Bronchial epithelial cell (primary cell): ENCODE data around the gene MAEA. TPM values are rescaled to one million over a fixed set of nuclear protein-coding genes. Genes with fewer than 3 reads are reported as not detected.

Experiments used
- DNase-seq: peaks from one replicate; pipeline ENCODE4 v3.0.0-alpha.2; 2010; ENCODE audit warnings: low read depth
- FAIRE-seq: peaks from 2 replicates; lab custom pipeline; 2011; peaks lifted over from hg19 to GRCh38; lab: Jason Lieb, UNC
- H3K27me3 ChIP-seq: 2 replicates; pipeline ENCODE4 v1.5.1; 2011; ENCODE audit warnings: low read length; ENCODE audit not compliant: control insufficient read depth, insufficient read depth
- H3K36me3 ChIP-seq: 2 replicates; pipeline ENCODE4 v1.5.1; 2011; ENCODE audit warnings: low read length; ENCODE audit not compliant: control insufficient read depth, insufficient read depth
- H3K4me3 ChIP-seq: 2 replicates; pipeline ENCODE4 v1.5.1; 2011; ENCODE audit warnings: mild to moderate bottlenecking, low read depth, low read length, control low read depth
- CTCF ChIP-seq: IDR thresholded peaks from 2 replicates; pipeline ENCODE4 v1.5.1; 2011; ENCODE audit warnings: mild to moderate bottlenecking, moderate library complexity, low read length, control low read depth, inconsistent platforms; ENCODE audit not compliant: insufficient read depth, severe bottlenecking
- total RNA-seq: library from RNA; depleted of rRNA; stranded (reverse); fragments of >200 nt; gene quantifications from 2 replicates; pipeline ENCODE4 v1.2.1, GENCODE V29; 2014

Gene MAEA
- total RNA-seq, 1 donor from 2014 or later, result 46.1 TPM

GRCh38 chr4:1285151-1285789 lies 4.4 kb upstream of the MAEA start:
- Histone ChIP-seq H3K4me3 (no peak overlapping the region), H3K27me3 (no peaks in the 10 kb centered on the region), H3K36me3 (no peaks in the 10 kb centered on the region)
- FAIRE-seq (no peak), DNase-seq (no peak)
- TF ChIP-seq CTCF, result no peak

GRCh38 chr4:1285790-1286553 lies 3.7 kb upstream of the MAEA start:
- TF ChIP-seq CTCF, result peak; percentile 11
- Histone ChIP-seq H3K27me3 (no peaks in the 10 kb centered on the region), H3K36me3 (no peaks in the 10 kb centered on the region), H3K4me3 (no peak overlapping the region)
- FAIRE-seq, result no peak
- no peak for DNase-seq

GRCh38 chr4:1288786-1289185 lies 905 bp upstream of the MAEA start:
- no peaks in the 10 kb centered on the region for H3K27me3 ChIP-seq
- DNase-seq (no peak), FAIRE-seq (no peak)
- TF ChIP-seq CTCF, result no peak
- H3K36me3 ChIP-seq, result peaks cover 5% of the 10 kb centered on the region
- peak overlapping the region; percentile 79 for H3K4me3 ChIP-seq

GRCh38 chr4:1290165-1290977 lies 680 bp downstream of the MAEA start:
- no peaks in the 10 kb centered on the region for H3K27me3 ChIP-seq
- TF ChIP-seq CTCF, result no peak
- FAIRE-seq, result no peak
- peak overlapping the region; percentile 79 for H3K4me3 ChIP-seq
- peak; percentile 47 for DNase-seq
- peaks cover 6% of the 10 kb centered on the region for H3K36me3 ChIP-seq

GRCh38 chr4:1291091-1291490 lies 1.4 kb downstream of the MAEA start:
- no peaks in the 10 kb centered on the region for H3K27me3 ChIP-seq
- DNase-seq (no peak), FAIRE-seq (no peak)
- peak overlapping the region; percentile 79 for H3K4me3 ChIP-seq
- peaks cover 6% of the 10 kb centered on the region for H3K36me3 ChIP-seq
- no peak for TF ChIP-seq CTCF
